Measurements from ENCODE around the gene UST. TPM values are rescaled to one million over a fixed set of nuclear protein-coding genes. Genes with fewer than 3 reads are reported as not detected.

The UST gene
- polyA plus RNA-seq, 1 donor (not counting 4 experiments of a cell fraction or from before 2014, with no cell fraction given), result 6.1 TPM

DNA sequence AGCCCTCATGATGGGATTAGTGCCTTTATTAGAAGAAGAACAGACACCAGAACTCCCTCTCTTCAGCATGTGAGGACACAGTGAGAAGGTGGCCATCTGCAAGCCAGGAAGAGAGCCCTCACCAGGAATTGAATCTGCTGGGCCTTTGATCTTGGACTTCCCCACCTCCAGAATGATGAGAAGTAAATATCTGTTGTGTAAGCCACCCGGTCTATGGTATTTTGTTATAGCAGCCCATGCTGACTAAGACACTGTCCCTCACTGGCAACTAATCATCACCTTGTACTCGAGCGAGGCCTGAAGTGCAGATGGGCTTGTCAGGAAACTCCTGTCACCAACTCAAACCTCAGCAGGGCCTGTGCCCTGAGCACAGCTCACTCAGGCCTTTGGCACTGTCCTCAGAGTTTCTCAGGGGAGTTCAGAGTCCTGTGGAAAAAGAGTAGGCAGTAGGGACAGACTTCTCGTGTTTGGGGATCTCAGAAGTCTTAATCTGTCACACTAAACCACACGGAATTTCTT lies 62.0 kb downstream of the UST start:
- dilution Hi-C loops (cut with MboI; ENCODE audit: extremely low pct_ligation_motif_present, low sequenced_read_pairs), result no loop called here
- H4K20me1 ChIP-seq (ENCODE audit: control insufficient read depth, extremely low read depth, insufficient read depth, low read length), result no peaks in the 10 kb centered on the region
- FAIRE-seq (no peak), DNase-seq (ENCODE audit: low read depth, low spot score) (no peak)
- no peaks in the 10 kb centered on the region for H3K27me3 ChIP-seq (ENCODE audit: control insufficient read depth, extremely low read depth, insufficient read depth, low read length)
- H3K36me3 ChIP-seq (ENCODE audit: control insufficient read depth in 2 of 2, extremely low read depth in 1 of 2, insufficient read depth in 2 of 2, low read length in 2 of 2), result no peaks in the 10 kb centered on the region
- no peak overlapping the region for H2AFZ ChIP-seq (ENCODE audit: control insufficient read depth, low read length)
- TF ChIP-seq, protein P1, sequence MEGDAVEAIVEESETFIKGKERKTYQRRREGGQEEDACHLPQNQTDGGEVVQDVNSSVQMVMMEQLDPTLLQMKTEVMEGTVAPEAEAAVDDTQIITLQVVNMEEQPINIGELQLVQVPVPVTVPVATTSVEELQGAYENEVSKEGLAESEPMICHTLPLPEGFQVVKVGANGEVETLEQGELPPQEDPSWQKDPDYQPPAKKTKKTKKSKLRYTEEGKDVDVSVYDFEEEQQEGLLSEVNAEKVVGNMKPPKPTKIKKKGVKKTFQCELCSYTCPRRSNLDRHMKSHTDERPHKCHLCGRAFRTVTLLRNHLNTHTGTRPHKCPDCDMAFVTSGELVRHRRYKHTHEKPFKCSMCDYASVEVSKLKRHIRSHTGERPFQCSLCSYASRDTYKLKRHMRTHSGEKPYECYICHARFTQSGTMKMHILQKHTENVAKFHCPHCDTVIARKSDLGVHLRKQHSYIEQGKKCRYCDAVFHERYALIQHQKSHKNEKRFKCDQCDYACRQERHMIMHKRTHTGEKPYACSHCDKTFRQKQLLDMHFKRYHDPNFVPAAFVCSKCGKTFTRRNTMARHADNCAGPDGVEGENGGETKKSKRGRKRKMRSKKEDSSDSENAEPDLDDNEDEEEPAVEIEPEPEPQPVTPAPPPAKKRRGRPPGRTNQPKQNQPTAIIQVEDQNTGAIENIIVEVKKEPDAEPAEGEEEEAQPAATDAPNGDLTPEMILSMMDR (optimal IDR thresholded peaks at IDR 0.05 in 1 of 3, IDR thresholded peaks at IDR 0.05 in 1 of 3, conservative IDR thresholded peaks at IDR 0.05 in 1 of 3; ENCODE audit: extremely low read depth in 1 of 3, insufficient read depth in 2 of 3, low read length in 3 of 3), result no peak
- TF ChIP-seq EZH2 (IDR thresholded peaks at IDR 0.05; ENCODE audit: low read length), result no peak
- H3K4me2 ChIP-seq (ENCODE audit: control insufficient read depth, extremely low read depth, insufficient read depth, low read depth, low read length), result no peak overlapping the region
- H3K9ac ChIP-seq (ENCODE audit: control insufficient read depth, extremely low read depth, insufficient read depth, low read length), result no peak overlapping the region
- no peak overlapping the region for H3K27ac ChIP-seq (ENCODE audit: control insufficient read depth, insufficient read depth, low read length)
- no peaks in the 10 kb centered on the region for H3K9me1 ChIP-seq (ENCODE audit: control insufficient read depth, extremely low read depth, insufficient read depth, low read length)
- H3K4me3 ChIP-seq (ENCODE audit: control insufficient read depth in 2 of 3, extremely low read depth in 1 of 3, insufficient read depth in 2 of 3, low read depth in 1 of 3, low read length in 3 of 3), result no peak overlapping the region
- H3K4me1 ChIP-seq (ENCODE audit: control insufficient read depth, extremely low read depth, insufficient read depth, low read length), result peaks cover 5% of the 10 kb centered on the region
- H3K9me3 ChIP-seq (ENCODE audit: control insufficient read depth, low read depth, low read length), result no peaks in the 10 kb centered on the region
- H3K79me2 ChIP-seq (ENCODE audit: control insufficient read depth, insufficient read depth, low read length), result no peaks in the 10 kb centered on the region

DNA sequence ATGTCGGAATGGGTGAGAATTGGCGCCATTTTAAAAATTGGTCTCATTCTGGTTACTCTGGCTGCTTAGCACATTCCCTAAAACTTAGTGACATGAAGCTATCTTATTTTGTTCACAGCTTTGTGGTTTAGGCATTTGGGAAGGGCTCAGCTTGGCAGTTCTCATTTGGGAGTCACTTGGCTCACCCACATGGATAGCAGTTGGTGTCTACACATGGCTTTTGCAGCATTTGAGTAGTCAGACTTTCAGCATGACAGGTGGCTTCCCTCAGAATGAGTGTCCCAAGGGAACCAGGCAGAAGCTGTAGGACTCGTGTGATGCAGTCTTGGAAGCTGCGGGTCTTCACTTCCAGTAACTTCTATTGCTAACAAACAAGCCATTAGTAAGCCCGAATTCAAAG lies 64.6 kb downstream of the UST start:
- H3K4me1 ChIP-seq (ENCODE audit: control insufficient read depth, extremely low read depth, insufficient read depth, low read length), result no peaks in the 10 kb centered on the region
- H3K9ac ChIP-seq (ENCODE audit: control insufficient read depth, extremely low read depth, insufficient read depth, low read length), result no peak overlapping the region
- H3K27ac ChIP-seq (ENCODE audit: control insufficient read depth, insufficient read depth, low read length), result no peak overlapping the region
- no peak overlapping the region for H3K4me2 ChIP-seq (ENCODE audit: control insufficient read depth, extremely low read depth, insufficient read depth, low read depth, low read length)
- no peaks in the 10 kb centered on the region for H3K79me2 ChIP-seq (ENCODE audit: control insufficient read depth, insufficient read depth, low read length)
- H3K9me1 ChIP-seq (ENCODE audit: control insufficient read depth, extremely low read depth, insufficient read depth, low read length), result no peaks in the 10 kb centered on the region
- no peak overlapping the region for H3K4me3 ChIP-seq (ENCODE audit: control insufficient read depth in 2 of 3, extremely low read depth in 1 of 3, insufficient read depth in 2 of 3, low read depth in 1 of 3, low read length in 3 of 3)
- no peak overlapping the region for H2AFZ ChIP-seq (ENCODE audit: control insufficient read depth, low read length)
- dilution Hi-C loops (cut with MboI; ENCODE audit: extremely low pct_ligation_motif_present, low sequenced_read_pairs), result no loop called here
- no peak for DNase-seq (ENCODE audit: low read depth, low spot score)
- H3K27me3 ChIP-seq (ENCODE audit: control insufficient read depth, extremely low read depth, insufficient read depth, low read length), result no peaks in the 10 kb centered on the region
- TF ChIP-seq, protein P1 (optimal IDR thresholded peaks at IDR 0.05 in 1 of 3, IDR thresholded peaks at IDR 0.05 in 1 of 3, conservative IDR thresholded peaks at IDR 0.05 in 1 of 3; ENCODE audit: extremely low read depth in 1 of 3, insufficient read depth in 2 of 3, low read length in 3 of 3), result no peak
- TF ChIP-seq EZH2 (IDR thresholded peaks at IDR 0.05; ENCODE audit: low read length), result no peak
- H4K20me1 ChIP-seq (ENCODE audit: control insufficient read depth, extremely low read depth, insufficient read depth, low read length), result no peaks in the 10 kb centered on the region
- H3K9me3 ChIP-seq (ENCODE audit: control insufficient read depth, low read depth, low read length), result no peaks in the 10 kb centered on the region
- H3K36me3 ChIP-seq (ENCODE audit: control insufficient read depth in 2 of 2, extremely low read depth in 1 of 2, insufficient read depth in 2 of 2, low read length in 2 of 2), result no peaks in the 10 kb centered on the region
- FAIRE-seq, result no peak
